Cardiac muscle cell (in vitro differentiated cells and primary cell): ENCODE data around the gene NSD2. TPM values are rescaled to one million over a fixed set of nuclear protein-coding genes. Genes with fewer than 3 reads are reported as not detected.
A peak's percentile ranks its signal among the peaks of the same experiment; 100 is the strongest.
"Not testable (repeated sequence)": the region's sequence is repeated elsewhere in the genome, so short reads cannot be mapped to it uniquely, and the experiment has no call there.

Experiments
- DNase-seq, 2 donors: peaks; one replicate each; pipeline versions ENCODE4 v3.0.0 to v3.0.0-alpha.2; 2010 to 2017; ENCODE audit warnings: low read depth in 1 of 2, low spot score in 1 of 2
- H3K27ac ChIP-seq: fragments of 200-600 bp; sonication (generic); 2 replicates; pipeline ENCODE4 v1.5.1; 2016
- H3K27me3 ChIP-seq: fragments of 200-600 bp; sonication (generic); 2 replicates; pipeline ENCODE4 v1.6.0; 2016; ENCODE audit warnings: control low read depth
- H3K36me3 ChIP-seq: fragments of 200-600 bp; sonication (generic); 2 replicates; pipeline ENCODE4 v1.5.1; 2016; ENCODE audit warnings: control low read depth
- H3K4me1 ChIP-seq: fragments of 200-600 bp; sonication (generic); 2 replicates; pipeline ENCODE4 v1.8.1; 2017; ENCODE audit warnings: low read depth, mild to moderate bottlenecking, mixed run types
- H3K4me3 ChIP-seq: fragments of 200-600 bp; sonication (generic); 2 replicates; pipeline ENCODE4 v1.5.1; 2016; ENCODE audit warnings: mild to moderate bottlenecking
- H3K9me3 ChIP-seq: fragments of 200-600 bp; sonication (generic); 2 replicates; pipeline ENCODE4 v1.5.1; 2017; ENCODE audit warnings: low read depth, mild to moderate bottlenecking, control low read depth
- CTCF ChIP-seq: IDR thresholded peaks from 2 replicates; pipeline ENCODE4 v1.5.1; 2012; ENCODE audit warnings: low read depth, mild to moderate bottlenecking, low read length
- polyA plus RNA-seq: library from polyadenylated mRNA; unstranded; fragments of >200 nt; fragmentation: Nextera tagmentation; extraction: Ambion mirVana; gene quantifications from 2 replicates; pipeline ENCODE4 v1.2.1, GENCODE V29; 2016
- total RNA-seq: library from RNA; depleted of rRNA; stranded (reverse); fragments of >200 nt; gene quantifications from 2 replicates; pipeline ENCODE4 v1.2.3, GENCODE V29; 2016

Gene NSD2
- total and polyA plus RNA-seq, 2 experiments from 2014 or later = 49.0 to 91.3 TPM

- no peak for DNase-seq
- Histone ChIP-seq H3K4me1 (no peaks in the 10 kb centered on the region), H3K27ac (no peak overlapping the region), H3K9me3 (no peaks in the 10 kb centered on the region), H3K27me3 (no peaks in the 10 kb centered on the region), H3K4me3 (no peak overlapping the region), H3K36me3 (no peaks in the 10 kb centered on the region)
- no peak for TF ChIP-seq CTCF
These were observed 126.5 kb downstream of the NSD2 start for GRCh38 chr4:1997712-1998111.

GRCh38 chr4:1998296-1998695 is 127.1 kb downstream of the NSD2 start:
- no peak for DNase-seq
- peaks cover 2% of the 10 kb centered on the region for H3K36me3 ChIP-seq
- no peaks in the 10 kb centered on the region for H3K4me1 ChIP-seq
- no peaks in the 10 kb centered on the region for H3K27me3 ChIP-seq
- H3K9me3 ChIP-seq = no peaks in the 10 kb centered on the region
- H3K4me3 ChIP-seq = no peak overlapping the region
- no peak for TF ChIP-seq CTCF
- no peak overlapping the region for H3K27ac ChIP-seq

- not testable (repeated sequence) for H3K4me1 ChIP-seq, H3K27me3 ChIP-seq, H3K36me3 ChIP-seq, DNase-seq, H3K4me3 ChIP-seq, H3K9me3 ChIP-seq, H3K27ac ChIP-seq
These were observed 128.1 kb downstream of the NSD2 start for GRCh38 chr4:1999308-1999707.

- not testable (repeated sequence) for H3K27ac ChIP-seq, H3K4me1 ChIP-seq, H3K27me3 ChIP-seq, DNase-seq, H3K36me3 ChIP-seq, H3K9me3 ChIP-seq, H3K4me3 ChIP-seq
These were observed 132.2 kb downstream of the NSD2 start for GRCh38 chr4:2003361-2003760.

GRCh38 chr4:2006367-2006766 is 135.2 kb downstream of the NSD2 start:
- Histone ChIP-seq H3K27me3 (no peaks in the 10 kb centered on the region), H3K4me3 (no peak overlapping the region), H3K36me3 (peaks cover 4% of the 10 kb centered on the region), H3K27ac (no peak overlapping the region), H3K4me1 (peaks cover 7% of the 10 kb centered on the region), H3K9me3 (no peaks in the 10 kb centered on the region)
- TF ChIP-seq CTCF = no peak
- DNase-seq = no peak

- H3K27me3 ChIP-seq = no peaks in the 10 kb centered on the region
- H3K4me1 ChIP-seq = peaks cover 7% of the 10 kb centered on the region
- H3K9me3 ChIP-seq = no peaks in the 10 kb centered on the region
- H3K27ac ChIP-seq = no peak overlapping the region
- peaks cover 4% of the 10 kb centered on the region for H3K36me3 ChIP-seq
- no peak for TF ChIP-seq CTCF
- peak overlapping the region; percentile 87 for H3K4me3 ChIP-seq
- no peak for DNase-seq
These were observed 135.9 kb downstream of the NSD2 start for GRCh38 chr4:2006956-2007653.
